NCI-H2196 treated with DMSO at 0.1 percent for 48 hours (cell line): Measurements from ENCODE around the gene KAT8.
"Not testable (repeated sequence)": the region's sequence is repeated elsewhere in the genome, so short reads cannot be mapped to it uniquely, and the experiment has no call there.

Experiments
- DNase-seq: peaks from one replicate; lab custom pipeline; 2025; ENCODE audit not compliant: unreplicated experiment; lab: John Stamatoyannopoulos, UW

KAT8 gene

DNA sequence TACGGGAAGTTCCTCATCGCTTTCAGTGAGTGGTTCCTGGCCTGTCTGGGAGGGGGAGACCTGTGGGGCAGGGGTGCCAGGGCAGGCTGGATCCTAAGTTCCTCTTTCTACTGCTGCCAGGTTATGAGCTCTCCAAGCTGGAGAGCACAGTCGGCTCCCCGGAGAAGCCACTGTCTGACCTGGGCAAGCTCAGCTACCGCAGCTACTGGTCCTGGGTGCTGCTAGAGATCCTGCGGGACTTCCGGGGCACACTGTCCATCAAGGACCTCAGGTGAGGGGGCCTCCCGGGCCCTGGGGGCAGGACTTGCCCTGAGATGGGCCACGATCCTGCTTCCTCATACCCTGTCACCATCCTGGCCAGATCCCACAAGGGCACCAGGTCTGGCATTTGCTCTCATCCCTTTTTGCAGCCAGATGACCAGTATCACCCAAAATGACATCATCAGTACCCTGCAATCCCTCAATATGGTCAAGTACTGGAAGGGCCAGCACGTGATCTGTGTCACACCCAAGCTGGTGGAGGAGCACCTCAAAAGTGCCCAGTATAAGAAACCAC is 12.9 kb downstream of the KAT8 start:
- peak; percentile 46 for DNase-seq

DNA sequence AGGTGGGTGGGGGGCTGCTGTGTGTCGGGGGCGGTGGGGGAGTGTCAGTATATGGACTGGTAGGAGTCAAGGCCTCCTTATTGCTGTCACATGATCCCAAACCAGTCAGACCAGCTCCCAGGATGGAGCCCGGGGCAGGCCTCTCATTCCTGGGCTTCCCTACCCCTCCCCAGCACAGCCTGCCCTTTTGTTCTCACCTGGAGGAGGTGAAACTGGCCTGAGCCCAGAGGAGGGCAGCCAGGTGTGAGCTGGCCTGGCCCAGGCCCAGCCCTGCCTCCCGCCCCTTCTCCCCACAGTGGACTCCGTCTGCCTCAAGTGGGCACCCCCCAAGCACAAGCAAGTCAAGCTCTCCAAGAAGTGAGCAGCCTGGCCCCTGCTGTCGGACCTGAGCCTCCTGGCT is 13.4 kb downstream of the KAT8 start:
- peak; percentile 67 for DNase-seq

DNA sequence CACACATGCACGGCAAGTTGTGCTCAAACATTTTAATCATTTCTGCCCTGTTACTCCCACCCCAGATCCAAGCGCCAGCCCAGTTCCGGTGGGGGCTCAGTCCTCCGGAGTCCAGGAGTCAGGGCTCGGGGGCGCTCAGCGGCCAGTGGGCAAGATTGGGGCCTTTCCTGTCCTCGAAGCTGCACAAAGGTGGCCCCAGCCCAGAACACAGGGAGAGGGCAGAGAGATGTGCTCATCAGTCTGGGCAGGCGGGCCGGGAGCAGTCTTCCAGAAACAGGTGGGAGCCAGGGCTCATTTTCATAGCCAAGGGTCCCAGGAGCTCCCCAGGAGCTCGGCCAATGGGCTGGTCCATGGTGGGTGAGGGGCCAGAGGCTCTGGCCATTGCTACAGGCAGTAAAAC is 14.0 kb downstream of the KAT8 start:
- no peak for DNase-seq

DNA sequence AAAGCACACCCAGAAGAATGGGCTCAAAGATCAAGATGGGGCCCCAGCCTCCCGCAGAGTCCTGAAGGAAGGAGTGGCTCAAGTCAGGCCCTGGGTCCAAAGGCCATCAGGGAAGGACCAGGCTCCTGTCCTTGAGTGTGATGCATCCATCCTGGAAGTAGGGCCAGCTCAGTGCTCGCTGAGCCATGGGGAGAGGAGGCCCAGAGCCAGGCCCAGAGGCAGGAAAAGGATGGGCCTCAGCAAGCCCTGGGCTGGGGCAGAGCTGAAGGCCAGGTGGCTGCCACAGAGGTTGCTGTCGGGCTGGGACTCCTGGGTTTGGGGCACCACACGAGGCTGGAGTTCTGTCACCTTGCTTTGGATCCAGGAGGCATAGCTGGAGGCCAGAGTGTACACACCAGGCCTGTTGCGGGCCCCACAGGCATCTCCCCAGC is 14.4 kb downstream of the KAT8 start:
- no peak for DNase-seq

DNA sequence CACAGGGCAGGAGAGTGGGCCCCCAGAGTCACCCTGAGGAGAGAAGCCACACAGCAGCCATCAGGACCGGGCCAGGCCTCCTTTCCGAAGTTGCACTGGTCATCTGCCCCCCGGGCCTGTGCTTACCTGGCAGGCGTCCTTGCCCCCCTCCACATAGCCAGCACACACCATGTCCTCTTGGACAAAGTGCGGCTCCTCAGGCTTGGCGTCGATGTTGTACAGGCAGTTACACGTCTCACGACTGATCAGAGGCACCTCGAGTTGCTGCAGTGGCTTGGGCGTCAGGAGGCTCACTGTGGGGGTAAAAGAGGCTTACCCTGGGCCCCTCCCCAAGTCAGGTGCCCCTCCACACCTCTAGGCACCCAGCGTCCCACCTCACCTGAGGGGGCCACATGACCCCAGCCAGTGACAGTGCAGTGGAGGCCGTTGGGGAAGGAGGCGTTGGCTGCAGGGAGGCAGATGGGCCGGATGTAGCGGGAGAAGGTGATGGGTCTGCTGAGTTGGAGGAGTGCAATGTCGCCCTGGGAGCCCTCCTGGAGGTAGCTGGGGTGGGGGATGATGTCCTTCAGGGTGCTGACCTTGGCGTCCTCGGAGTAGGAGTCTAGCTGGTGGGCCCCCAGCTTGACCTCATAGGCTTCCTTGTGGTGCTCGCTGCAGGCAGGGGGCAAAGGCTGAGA is 15.0 kb downstream of the KAT8 start:
- DNase-seq, result no peak

DNA sequence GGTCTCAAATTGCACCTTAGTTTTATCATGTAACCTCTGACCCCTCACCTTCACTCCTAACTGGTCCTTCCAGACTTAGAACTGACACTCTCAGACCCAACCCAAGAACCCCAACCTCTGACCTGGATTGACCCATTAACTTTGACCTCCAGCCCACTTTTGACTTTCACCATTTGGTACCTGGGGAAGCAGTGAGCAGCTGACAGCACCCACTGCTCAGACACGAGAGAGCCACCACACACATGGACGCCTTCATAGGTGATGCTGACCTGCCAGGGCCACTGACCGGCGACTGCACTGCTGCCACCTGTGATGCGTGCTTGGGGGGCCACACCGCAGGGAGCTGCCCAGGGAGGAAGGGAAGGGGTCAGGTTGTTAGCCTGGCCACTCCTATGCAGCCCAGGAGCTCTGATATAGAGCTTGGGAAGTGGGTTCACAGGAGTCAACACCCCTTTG is 15.6 kb downstream of the KAT8 start:
- DNase-seq, result no peak

DNA sequence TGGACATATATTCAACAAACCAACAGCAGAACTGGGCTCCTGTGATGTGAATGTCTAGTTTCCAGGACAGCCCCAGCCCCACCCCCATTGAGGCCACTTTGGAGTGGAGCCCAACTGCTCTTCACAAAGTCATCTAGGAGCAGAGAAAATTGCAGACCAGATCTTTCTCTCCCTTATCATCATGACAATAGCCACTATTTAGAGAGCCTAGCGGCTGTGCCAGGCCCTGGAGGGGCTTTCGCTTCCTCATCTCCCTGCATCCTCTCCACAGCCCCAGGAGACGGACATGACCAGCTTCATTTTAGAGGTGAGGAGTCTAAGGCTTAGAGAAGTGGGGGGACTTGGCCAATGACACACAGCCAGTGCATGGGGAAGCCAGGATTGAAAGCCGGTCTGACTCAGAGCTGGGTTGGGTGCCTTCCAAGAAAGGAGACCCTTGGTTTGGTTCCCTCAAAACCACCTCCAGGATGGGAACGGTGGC is 16.7 kb downstream of the KAT8 start:
- DNase-seq, result no peak

DNA sequence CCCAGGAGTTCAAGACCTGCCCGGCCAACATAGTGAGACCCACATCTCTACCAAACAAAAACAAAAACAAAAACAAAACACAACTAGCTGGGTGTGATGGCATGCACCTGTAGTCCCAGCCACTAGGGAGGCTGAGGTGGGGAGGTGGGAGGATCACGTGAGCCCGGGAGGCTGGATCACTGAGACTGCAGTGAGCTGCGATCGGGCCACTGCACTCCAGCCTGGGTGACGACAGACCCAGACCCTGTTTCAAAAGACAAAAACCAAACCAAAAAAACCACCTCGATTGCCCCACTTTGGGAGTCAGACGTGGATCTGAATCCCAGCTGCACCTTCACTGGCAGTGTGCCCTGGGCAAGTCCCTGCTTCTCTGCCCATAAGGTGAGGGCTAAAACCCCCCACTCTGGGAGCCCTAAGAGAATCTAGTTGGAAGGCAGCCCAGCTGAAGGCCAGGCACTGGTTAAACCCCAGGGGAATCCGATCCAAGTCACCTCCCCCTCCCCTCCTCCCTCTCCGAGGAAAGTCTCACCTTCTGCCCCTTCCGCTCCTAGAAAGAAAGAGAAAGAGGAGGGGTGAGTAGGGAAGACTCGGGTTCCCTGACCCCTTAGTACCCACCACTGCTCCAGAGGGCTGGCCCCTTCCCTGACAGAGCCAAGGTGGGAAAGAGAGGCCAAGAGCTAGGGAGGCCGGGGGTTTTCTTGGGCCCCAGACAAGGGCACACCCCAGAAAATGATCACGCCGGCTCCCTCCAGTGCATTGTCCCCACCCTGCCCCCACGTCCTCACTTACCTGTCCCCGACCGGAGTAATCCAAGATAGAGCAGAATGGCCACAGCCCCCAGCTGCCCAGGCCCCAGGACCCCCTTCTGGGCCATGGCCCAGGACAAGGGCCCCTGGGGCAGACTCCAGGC is 17.4 kb downstream of the KAT8 start:
- DNase-seq, result peak; percentile 24

DNA sequence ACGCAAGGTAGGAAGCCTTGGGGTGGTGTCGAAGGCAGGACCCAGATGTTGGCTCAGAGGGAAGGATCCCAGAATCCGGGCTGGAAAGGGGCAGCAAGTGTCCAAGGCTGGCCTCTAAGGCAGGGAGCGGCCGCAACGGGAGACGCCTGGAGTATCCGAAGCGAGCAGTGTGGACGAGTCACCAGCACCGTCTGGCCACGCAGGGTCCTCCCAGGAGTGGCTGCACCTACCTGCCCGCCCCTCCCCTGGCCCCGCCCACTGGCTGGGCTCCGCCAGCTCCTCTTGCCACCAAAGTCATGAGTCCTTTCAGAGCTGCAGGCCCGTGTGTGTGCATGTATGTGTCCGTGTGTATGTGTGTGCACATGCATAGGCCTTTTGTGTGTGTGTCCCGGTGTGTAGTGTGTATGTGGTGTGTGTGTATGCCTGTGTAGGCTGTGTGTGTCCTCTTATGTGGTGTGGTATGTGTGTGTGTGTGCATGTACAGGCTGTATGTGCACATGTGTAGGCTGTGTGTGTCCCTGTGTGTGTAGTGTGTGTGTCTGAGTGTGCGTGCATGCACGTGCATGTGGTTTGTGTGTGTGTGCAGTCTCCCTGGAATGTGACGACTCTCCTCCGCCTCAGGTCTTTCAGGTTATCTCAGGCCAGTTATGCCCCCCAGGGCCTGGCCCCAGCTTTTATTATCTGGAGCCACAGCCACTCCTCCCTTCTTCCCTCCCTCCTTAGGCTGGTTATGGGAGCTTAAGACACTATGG is 18.2 kb downstream of the KAT8 start, which contains the start of gene PRSS8:
Gene PRSS8 (minus strand): TSS at position 193 of the 752 bp plus-strand sequence. CDS start 229 bp downstream, outside the sequence.
- peak; percentile 24 for DNase-seq

DNA sequence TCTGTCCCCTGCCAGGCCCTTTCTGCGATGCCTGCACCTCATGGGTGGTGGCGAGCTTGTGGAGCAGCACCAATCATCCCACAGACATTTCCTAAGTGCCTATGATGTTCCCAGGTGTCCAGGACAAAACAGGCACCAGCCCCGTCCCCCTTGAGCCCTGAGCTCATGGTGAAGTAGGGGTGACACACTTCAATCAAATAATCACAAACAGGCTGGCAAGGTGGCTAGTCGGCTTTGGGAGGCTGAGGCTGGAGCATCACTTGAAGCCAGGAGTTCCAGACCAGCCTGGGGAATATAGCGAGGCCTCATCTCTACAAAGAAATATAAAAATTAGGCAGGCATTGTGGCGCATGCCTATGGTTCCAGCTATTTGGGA is 18.8 kb downstream of the KAT8 start:
- no peak for DNase-seq

DNA sequence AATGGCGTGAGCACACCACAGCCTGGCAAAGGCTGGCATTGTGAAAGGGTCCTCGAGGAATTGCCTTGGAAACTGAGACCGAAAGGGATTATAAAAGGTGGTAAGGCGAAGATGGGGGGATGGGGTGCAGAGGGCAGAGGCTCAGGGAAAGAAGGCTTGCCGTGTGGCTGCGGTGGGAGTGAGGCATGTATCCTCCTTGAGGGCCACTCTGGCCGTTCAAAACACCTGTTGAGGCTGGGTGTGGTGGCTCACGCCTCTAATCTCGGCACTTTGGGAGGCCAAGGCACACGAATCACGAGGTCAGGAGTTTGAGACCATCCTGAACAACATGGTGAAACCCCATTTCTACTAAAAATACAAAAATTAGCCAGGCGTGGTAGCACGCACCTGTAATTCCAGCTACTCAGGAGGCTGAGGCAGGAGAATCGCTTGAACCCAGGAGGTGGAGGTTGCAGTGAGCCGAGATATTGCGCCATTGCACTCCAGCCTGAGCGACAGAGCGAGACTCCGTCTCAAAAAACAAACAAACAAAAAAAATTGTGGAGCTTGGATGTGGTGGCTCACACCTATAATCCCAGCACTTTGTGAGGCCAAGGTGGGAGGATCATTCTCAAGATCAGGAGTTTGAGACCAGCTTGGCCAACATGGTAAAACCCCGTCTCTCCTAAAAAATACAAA is 19.5 kb downstream of the KAT8 start:
- not testable (repeated sequence) for DNase-seq

DNA sequence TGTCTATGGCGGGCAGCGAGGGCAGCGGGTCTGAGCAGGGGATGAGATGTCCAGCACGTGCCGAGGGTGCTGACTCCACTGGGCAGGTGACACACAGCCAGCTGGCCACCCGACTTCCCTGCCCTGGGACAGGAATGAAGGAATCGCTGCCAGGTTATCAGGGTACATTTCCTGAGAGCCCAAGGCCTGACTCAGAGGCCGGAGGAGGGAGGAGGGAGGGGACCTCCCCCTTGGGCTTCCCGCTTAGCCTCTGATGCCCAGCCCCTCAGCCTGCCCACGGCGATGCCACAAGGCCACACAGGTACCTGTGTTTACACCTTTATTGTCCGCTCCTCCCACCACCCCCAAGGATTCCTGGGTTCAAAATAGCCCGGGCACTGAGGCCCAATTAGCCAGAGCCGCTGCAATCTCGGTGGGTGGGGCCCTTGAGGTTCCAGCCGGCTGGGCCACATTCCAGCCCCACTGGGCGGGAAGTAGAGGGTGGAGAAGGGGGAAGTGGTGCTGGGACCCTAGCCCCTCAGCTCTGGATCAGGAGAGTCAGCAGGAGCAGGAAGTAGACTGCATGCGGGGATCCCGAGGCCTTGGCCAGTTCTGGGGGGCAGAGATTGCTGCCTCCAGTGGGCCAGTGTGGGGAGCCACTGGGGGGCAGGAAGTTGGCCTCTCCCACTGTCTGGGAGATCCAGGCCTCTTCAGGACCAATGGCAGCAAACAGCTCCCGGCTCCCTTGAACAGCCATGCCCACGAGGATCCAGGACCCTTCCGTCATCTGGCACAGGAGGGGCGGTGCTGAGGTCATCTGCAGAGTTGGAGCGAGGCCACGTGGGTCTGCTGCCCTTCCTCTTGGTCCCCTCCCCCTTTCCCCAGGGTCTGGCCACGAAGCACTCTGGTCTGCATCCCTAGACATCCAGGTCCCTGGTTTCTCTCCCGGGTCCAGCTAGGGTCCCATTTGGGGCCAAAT is 21.4 kb downstream of the KAT8 start:
- no peak for DNase-seq

DNA sequence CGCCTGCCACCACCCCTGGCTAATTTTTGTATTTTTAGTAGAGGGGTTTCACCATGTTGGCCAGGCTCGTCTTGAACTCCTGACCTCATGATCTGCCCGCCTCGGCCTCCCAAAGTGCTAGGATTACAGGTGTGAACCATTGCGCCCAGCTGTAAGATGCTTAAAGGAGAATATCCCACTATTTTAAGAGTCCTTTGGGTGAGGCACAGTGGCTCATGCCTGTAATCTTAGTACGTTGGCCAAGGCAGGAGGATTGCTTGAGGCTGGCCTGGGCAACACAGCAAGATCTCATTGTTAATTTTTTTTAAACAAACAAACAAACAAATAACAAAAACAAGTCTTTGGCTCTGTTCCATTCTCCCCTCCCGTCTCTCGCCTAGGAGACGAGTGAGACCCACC is 23.6 kb downstream of the KAT8 start:
- not testable (repeated sequence) for DNase-seq

DNA sequence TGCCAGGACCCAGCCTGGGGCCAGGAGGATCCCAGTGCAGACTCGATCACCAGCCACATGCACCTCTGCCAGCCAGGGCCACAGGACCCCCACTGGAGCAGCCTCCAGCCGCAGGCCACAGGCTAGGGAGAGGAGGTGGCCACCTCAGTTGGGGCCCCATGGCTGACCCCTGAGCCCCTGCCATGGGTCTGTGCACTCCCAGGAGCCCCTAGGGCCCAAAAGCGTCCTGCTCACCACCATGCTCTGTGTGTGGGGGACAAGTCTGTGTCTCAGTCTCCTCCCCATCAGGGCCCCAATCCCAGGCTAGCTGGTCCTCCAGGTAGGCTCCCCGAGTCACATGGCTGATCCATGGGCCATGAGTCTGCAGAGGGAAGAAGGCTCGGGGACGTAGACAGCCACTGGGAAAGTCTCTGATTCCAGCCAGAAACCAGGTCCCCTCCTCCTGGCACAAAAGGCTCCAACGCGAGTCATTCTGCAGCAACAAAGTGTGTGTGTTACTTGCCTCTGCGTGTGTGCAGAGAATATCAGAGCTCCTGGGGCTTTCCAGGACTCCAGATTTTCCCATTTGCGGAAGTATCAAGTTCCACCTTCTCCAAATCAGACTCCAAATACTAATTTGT is 24.1 kb downstream of the KAT8 start:
- DNase-seq, result peak; percentile 67

DNA sequence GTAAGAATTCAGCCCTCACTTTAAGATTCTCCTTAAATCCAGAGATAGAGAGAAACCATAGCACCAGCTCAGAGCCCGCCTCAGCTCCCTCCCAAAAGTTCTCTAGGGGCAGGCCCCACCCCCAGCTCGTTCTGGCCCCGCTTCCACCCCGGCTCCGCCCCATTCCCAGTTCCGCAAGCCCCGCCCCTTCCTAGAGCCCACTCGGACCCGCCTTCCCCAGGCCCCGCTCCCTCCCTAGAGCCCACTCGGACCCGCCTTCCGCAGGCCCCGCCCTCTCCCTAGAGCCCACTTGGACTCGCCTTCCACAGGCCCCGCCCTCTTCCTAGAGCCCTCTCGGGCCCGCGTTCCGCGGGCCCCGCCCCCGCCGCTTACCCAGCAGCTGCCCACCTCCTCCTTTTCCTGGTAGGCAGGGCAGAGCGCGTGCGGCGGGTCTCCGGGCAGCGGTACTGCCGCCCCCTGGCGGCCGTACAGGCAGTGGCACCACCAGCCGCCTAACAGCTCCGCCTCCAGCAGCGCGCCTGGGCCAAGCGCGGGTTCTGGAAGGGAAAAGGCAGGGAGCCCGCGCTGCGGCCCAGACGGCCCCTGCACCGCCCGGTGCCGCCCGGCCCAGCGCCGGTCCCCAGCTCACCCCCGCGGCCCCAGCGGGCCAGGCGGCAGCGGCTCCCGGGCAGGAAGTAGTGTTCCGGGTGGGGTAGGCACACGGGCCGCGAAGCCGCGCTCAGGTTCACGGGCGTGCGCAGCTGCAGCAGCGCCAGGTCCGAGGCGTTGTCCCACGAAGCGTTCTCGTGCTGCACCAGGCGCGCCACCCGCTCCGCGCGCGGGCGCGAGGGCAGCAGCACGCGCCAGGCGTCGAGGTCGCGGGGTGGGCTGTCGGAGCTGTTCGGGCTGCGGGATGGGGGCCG is 24.9 kb downstream of the KAT8 start:
- peak; percentile 99 for DNase-seq

DNA sequence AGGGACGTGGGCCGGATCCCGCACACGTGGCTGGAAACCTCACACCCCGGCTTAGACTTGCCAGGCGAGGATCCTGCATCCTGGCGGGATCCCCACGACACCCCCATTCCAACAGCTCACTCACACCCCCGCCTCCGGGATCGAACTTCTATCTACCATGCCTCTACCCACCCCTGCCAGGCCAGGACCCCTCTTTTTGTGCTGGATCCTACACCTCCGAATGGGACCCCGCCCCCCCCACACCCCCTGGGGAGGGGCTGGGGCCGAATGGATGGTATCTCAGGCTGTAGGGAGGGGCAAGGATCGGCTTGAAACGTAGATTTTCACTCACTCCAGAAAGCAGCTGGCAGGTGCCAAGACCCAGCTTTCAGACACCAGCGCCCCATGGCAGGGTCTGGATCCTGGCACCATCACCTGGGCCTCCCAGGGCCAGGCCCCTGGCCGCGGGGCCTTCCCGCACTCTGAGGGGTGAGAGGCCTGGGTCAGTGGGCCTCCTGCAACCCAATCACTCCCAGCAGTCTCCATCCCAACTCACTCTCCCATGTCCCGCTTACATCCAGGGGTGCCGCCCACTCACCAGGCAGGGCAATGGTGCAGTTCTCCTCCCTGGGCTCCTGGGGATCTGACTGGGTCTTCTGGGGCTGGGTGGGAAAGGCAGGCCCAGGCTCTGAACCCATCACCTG is 25.7 kb downstream of the KAT8 start:
- no peak for DNase-seq

DNA sequence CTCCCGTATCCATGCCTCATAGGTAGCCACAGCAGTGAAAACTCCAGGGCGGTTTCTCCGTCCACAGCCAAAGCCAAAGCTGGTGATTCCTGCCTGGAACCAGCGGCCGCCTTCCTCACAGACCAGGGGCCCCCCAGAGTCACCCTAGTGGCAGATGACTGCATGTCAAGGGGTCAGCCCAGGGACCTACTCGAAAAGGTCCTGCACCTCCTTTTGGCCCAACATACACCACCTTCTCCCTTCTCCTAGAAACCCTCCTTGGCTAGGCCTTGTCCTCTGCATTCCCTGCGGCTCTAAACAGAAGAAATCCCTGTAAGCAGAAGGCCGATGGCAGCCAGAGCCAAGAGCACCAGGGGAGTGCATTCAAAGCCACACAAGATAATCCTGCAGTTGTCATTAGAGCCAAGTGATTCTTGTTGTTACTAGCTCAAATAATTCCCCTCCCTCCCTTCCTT is 26.3 kb downstream of the KAT8 start:
- no peak for DNase-seq
